BLaER1 treated with 17β-estradiol and CSF1 and Interleukin-3, amounts not matched to agents 10 nM and 100 nM (cell line): Measurements from ENCODE around the gene PITPNC1.
"Not testable (repeated sequence)": the region's sequence is repeated elsewhere in the genome, so short reads cannot be mapped to it uniquely, and the experiment has no call there.

ENCODE experiments used
- H3K27ac ChIP-seq, 11 experiments: shearing (Covaris generic); formaldehyde crosslinking; 2 replicates each; pipeline ENCODE4 v1.8.1; 2022
- H3K27me3 ChIP-seq, 11 experiments: shearing (Covaris generic); formaldehyde crosslinking; 2 replicates each; pipeline ENCODE4 v1.8.1; 2022
- H3K36me3 ChIP-seq, 11 experiments: shearing (Covaris generic); formaldehyde crosslinking; 2 replicates each; pipeline ENCODE4 v1.8.1; 2022
- H3K4me1 ChIP-seq, 10 experiments: shearing (Covaris generic); formaldehyde crosslinking; 2 replicates each; pipeline ENCODE4 v1.8.1; 2022
- H3K4me2 ChIP-seq, 11 experiments: shearing (Covaris generic); formaldehyde crosslinking; 2 replicates each; pipeline ENCODE4 v1.8.1; 2022
- H3K4me3 ChIP-seq, 10 experiments: shearing (Covaris generic); formaldehyde crosslinking; 2 replicates each; pipeline ENCODE4 v1.8.1; 2022
- H3K9ac ChIP-seq, 11 experiments: shearing (Covaris generic); formaldehyde crosslinking; 2 replicates each; pipeline ENCODE4 v1.8.1; 2022
- H3K9me3 ChIP-seq, 11 experiments: shearing (Covaris generic); formaldehyde crosslinking; replicated peaks in 1 of 11; 2 replicates each; pipeline ENCODE4 v1.8.1; 2022
- H4K20me1 ChIP-seq, 11 experiments: shearing (Covaris generic); formaldehyde crosslinking; 2 replicates each; pipeline ENCODE4 v1.8.1; 2022
- Cebpa-rat ChIP-seq, 11 experiments: shearing (Covaris generic); IDR thresholded peaks; 2 replicates each; pipeline ENCODE4 v1.8.1; 2022

Gene PITPNC1

GRCh38 chr17:67469208-67469980 is 92.3 kb downstream of the PITPNC1 start:
- Histone ChIP-seq H3K4me1 (peaks cover 37 to 72% (median 63%) of the 10 kb centered on the region in 10 experiments), H3K4me3 (peak overlapping the region; percentile 1 to 53 (median 22); a peak in 12 of 20 replicates), H3K9me3 (peaks cover 6 to 10% (median 8%) of the 10 kb centered on the region in 11 experiments; a peak in 15 of 22 replicates), H3K27me3 (peaks cover 0 to 3% (median 0%) of the 10 kb centered on the region in 11 experiments; a peak in 2 of 22 replicates), H3K27ac (peak overlapping the region in 10 of 11 experiments; percentile 47 to 80 (median 73); a peak in 20 of 22 replicates), H3K36me3 (peaks cover 0 to 5% (median 0%) of the 10 kb centered on the region in 11 experiments; a peak in 1 of 22 replicates), H4K20me1 (peaks cover 0 to 10% (median 0%) of the 10 kb centered on the region in 11 experiments; a peak in 4 of 22 replicates), H3K9ac (peak overlapping the region in 10 of 11 experiments; percentile 44 to 73 (median 68); a peak in 21 of 22 replicates), H3K4me2 (peak overlapping the region; percentile 62 to 90 (median 84))
- TF ChIP-seq Cebpa-rat (IDR thresholded peaks at IDR 0.05): no peak

DNA sequence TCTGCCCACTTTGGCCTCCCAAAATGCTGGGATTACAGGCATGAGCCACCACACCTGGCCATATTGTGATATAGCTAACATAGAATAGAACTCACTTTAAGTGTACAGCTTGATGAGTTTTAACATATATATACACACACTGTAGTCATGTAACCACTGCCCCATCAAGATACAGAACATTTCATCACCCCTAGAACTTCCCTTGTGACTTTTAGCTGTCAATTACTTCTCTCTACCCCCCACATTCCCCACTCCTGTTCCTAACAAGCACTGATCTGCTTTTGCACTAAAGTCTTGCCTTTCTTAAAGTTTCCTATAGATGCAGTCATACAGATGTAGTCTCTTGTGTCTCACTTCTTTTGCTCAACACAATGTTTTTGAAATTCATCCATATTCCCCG is 93.1 kb downstream of the PITPNC1 start:
- Histone ChIP-seq H3K4me2 (peak overlapping the region; percentile 62 to 90 (median 84); a peak in 15 of 22 replicates), H3K4me1 (peaks cover 44 to 72% (median 64%) of the 10 kb centered on the region in 10 experiments), H3K9me3 (peaks cover 6 to 10% (median 8%) of the 10 kb centered on the region in 11 experiments; a peak in 15 of 22 replicates), H3K4me3 (no peak overlapping the region), H3K9ac (no peak overlapping the region; a peak in 1 of 22 replicates), H4K20me1 (peaks cover 0 to 10% (median 0%) of the 10 kb centered on the region in 11 experiments; a peak in 4 of 22 replicates), H3K36me3 (peaks cover 0 to 5% (median 0%) of the 10 kb centered on the region in 11 experiments; a peak in 1 of 22 replicates), H3K27me3 (peaks cover 0 to 6% (median 0%) of the 10 kb centered on the region in 11 experiments; a peak in 2 of 22 replicates), H3K27ac (peak overlapping the region in 6 of 11 experiments; percentile 13 to 78 (median 66); a peak in 6 of 22 replicates)
- TF ChIP-seq Cebpa-rat (IDR thresholded peaks at IDR 0.05): no peak

GRCh38 chr17:67471118-67471517 is 94.0 kb downstream of the PITPNC1 start:
- Histone ChIP-seq H3K27me3 (peaks cover 0 to 6% (median 0%) of the 10 kb centered on the region in 11 experiments; a peak in 2 of 22 replicates), H3K9me3 (peaks cover 6 to 10% (median 8%) of the 10 kb centered on the region in 11 experiments; a peak in 15 of 22 replicates), H3K36me3 (peaks cover 0 to 5% (median 0%) of the 10 kb centered on the region in 11 experiments; a peak in 1 of 22 replicates), H3K4me3 (no peak overlapping the region), H3K9ac (no peak overlapping the region), H3K4me1 (peaks cover 48 to 71% (median 66%) of the 10 kb centered on the region in 10 experiments), H3K27ac (no peak overlapping the region), H3K4me2 (no peak overlapping the region), H4K20me1 (peaks cover 0 to 10% (median 0%) of the 10 kb centered on the region in 11 experiments; a peak in 4 of 22 replicates)
- TF ChIP-seq Cebpa-rat (IDR thresholded peaks at IDR 0.05): no peak

DNA sequence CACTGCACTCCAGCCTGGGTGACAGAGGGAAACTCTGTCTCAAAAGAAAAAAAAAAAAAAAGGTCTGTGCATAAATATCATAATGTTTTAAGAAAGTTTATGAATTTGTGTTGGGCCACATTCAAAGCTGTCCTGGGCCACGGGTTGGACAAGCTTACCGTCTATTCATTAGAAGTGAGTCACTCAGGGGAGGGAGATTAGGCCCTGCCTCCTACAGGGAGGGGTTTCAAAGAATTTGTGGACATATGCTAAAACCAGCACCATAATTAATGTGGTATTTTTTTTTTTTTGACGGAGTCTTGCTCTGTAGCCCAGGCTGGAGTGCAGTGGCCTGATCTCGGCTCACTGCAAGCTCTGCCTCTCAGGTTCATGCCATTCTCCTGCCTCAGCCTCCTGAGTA is 95.5 kb downstream of the PITPNC1 start:
- peaks cover 51 to 64% (median 58%) of the 10 kb centered on the region in 10 experiments for H3K4me1 ChIP-seq
- H3K27ac ChIP-seq, H4K20me1 ChIP-seq, H3K27me3 ChIP-seq, H3K9ac ChIP-seq, H3K4me3 ChIP-seq, H3K9me3 ChIP-seq, H3K4me2 ChIP-seq, H3K36me3 ChIP-seq: not testable (repeated sequence)

DNA sequence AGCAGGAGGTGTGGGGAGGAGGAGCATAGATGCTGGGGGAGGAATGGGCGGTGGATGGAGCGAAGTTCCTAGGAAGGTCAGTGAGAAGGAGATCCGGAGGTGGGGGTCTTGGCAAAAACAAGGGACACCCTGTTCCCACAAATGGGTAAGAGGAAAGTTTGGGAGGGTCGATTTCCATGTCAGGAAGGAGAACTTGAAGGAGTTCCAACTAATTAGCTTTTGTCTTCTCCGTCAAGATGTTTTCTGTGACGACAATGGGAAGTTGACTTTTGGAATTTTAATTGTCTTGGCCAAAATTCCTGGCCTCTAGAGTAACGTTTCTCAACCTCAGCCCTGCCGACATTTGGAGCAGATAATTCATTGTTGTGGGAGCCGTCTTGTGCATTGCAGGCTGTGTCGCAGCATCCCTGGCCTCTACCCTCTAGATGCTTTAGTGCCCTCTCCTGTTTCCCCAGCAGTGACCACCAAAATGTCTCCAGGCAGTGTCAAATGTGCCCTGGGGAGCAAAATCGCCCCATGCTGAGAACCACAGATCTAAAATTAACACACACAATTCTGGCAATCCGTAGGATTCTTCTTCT is 97.1 kb downstream of the PITPNC1 start:
- Histone ChIP-seq H3K9ac (peak overlapping the region in 3 of 11 experiments; percentile 3 to 41 (median 13); a peak in 3 of 22 replicates), H3K27ac (no peak overlapping the region), H3K4me3 (no peak overlapping the region), H3K4me1 (peaks cover 49 to 63% (median 58%) of the 10 kb centered on the region in 10 experiments), H3K9me3 (peaks cover 6 to 10% (median 8%) of the 10 kb centered on the region in 11 experiments; a peak in 15 of 22 replicates), H3K4me2 (peak overlapping the region; percentile 34 to 79 (median 65); a peak in 20 of 22 replicates), H3K27me3 (peaks cover 0 to 6% (median 0%) of the 10 kb centered on the region in 11 experiments; a peak in 2 of 22 replicates), H4K20me1 (peaks cover 0 to 10% (median 0%) of the 10 kb centered on the region in 11 experiments; a peak in 3 of 22 replicates), H3K36me3 (peaks cover 0 to 5% (median 0%) of the 10 kb centered on the region in 11 experiments; a peak in 1 of 22 replicates)
- TF ChIP-seq Cebpa-rat (IDR thresholded peaks at IDR 0.05): no peak

DNA sequence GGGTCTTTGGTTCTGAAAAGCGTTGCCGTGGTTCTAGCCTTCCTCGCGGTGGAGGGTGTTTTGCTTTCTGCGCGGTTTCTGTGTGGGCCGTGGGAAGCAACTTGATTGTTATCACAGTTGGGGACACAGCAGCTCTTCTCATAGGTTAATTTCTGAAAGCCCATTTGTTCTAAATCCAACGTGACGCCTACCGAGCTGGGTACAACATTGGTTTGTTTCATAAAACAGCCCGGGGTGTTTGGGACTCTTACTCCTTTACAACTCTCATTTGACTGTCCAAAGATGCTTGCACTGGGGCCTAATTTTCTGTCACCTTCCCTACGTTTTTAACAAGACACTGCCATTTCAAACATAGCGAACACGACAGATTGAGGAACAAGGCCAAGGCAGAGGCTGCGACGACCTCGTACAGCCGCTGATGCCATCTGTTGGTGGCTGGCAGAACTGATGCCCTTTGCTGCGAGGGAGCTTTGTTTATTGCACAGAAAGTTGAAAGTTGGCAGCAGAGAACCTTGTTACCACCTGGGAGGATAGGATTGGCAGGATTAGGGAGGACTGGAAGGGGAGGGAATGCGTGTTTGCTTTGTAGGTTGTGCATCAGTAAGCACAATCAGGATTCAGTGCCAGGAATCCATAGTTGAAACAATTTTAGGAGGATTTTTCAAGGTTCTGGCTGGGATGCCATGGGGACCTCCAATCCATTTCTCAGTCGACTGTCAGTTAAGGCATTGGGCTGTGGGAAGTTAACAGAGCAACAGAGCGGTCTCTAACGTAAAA is 98.3 kb downstream of the PITPNC1 start:
- peaks cover 4 to 10% (median 8%) of the 10 kb centered on the region in 11 experiments; a peak in 15 of 22 replicates for H3K9me3 ChIP-seq
- H3K27ac ChIP-seq: peak overlapping the region in 2 of 11 experiments; percentile 21 to 34; a peak in 5 of 22 replicates
- H3K9ac ChIP-seq: peak overlapping the region in 6 of 11 experiments; percentile 13 to 54 (median 38); a peak in 6 of 22 replicates
- H3K36me3 ChIP-seq: peaks cover 0 to 5% (median 0%) of the 10 kb centered on the region in 11 experiments; a peak in 1 of 22 replicates
- peaks cover 0 to 10% (median 0%) of the 10 kb centered on the region in 11 experiments; a peak in 3 of 22 replicates for H4K20me1 ChIP-seq
- peaks cover 38 to 53% (median 50%) of the 10 kb centered on the region in 10 experiments for H3K4me1 ChIP-seq
- peaks cover 0 to 6% (median 0%) of the 10 kb centered on the region in 11 experiments; a peak in 2 of 22 replicates for H3K27me3 ChIP-seq
- H3K4me2 ChIP-seq: peak overlapping the region; percentile 34 to 79 (median 65)
- H3K4me3 ChIP-seq: no peak overlapping the region
- TF ChIP-seq Cebpa-rat (IDR thresholded peaks at IDR 0.05): no peak

DNA sequence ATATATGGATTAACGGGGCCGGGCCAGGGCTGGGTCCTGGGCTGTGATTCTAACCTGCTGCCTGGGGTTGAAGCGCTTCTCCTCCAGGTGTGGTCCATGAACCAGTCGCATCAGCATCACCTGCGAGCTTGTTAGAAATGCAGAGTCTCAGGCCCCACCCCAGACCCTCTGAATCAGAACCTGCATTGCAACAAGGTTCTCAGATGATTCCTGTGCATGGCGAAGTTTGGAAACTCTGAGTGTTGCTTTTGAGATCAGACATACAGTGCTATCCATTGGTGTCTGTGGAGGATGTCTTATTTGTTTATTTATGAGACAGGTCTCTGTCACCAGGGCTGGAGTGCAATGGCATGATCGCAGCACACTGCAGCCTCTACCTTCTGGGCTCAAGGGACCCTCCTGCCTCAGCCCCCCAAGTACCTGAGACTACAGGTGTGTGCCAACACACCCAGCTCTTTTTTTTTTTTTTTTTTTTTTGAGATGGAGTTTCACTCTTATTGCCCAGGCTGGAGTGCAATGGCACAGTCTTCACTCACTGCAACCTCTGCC is 99.8 kb downstream of the PITPNC1 start:
- H3K36me3 ChIP-seq: peaks cover 0 to 7% (median 0%) of the 10 kb centered on the region in 11 experiments; a peak in 1 of 22 replicates
- no peak overlapping the region for H3K27ac ChIP-seq
- H3K4me2 ChIP-seq: peak overlapping the region in 9 of 11 experiments; percentile 52 to 68 (median 61); a peak in 11 of 22 replicates
- peaks cover 47 to 63% (median 59%) of the 10 kb centered on the region in 10 experiments for H3K4me1 ChIP-seq
- TF ChIP-seq Cebpa-rat (IDR thresholded peaks at IDR 0.05): no peak
- H4K20me1 ChIP-seq: peaks cover 0 to 10% (median 0%) of the 10 kb centered on the region in 11 experiments; a peak in 3 of 22 replicates
- peaks cover 0 to 6% (median 0%) of the 10 kb centered on the region in 11 experiments; a peak in 2 of 22 replicates for H3K27me3 ChIP-seq
- peaks cover 0 to 1% (median 0%) of the 10 kb centered on the region in 11 experiments; a peak in 4 of 22 replicates for H3K9me3 ChIP-seq
- H3K4me3 ChIP-seq: no peak overlapping the region
- no peak overlapping the region for H3K9ac ChIP-seq
